HCT116 (cell line): Measurements from ENCODE around the gene PRDM11. TPM values are rescaled to one million over a fixed set of nuclear protein-coding genes. Genes with fewer than 3 reads are reported as not detected.

Experiments
- ATAC-seq: fragments of 200-7000 bp; cut with Tn5 transposase; 2 replicates; pipeline ENCODE4 v1.9.1; 2020; ENCODE audit warnings: mild to moderate bottlenecking, moderate library complexity
- BruUV-seq: library from RNA; stranded (reverse); fragments of 400-500 nt; replicated peaks from 2 replicates; lab custom pipeline; 2021; lab: Mats Ljungman, UMichigan
- CTCF ChIA-PET: fragments of 300-600 bp; sonication (Branson Sonifier 250); formaldehyde crosslinking; loops from one replicate; lab custom pipeline; 2021; ENCODE audit warnings: antibody characterized with exemption; lab: Charles Lee
- POLR2A ChIA-PET: fragments of 300-600, 350-600 bp; sonication (Branson Sonifier 250); formaldehyde crosslinking; loops from one replicate; lab custom pipeline; 2021; ENCODE audit warnings: antibody characterized with exemption; lab: Charles Lee
- RAD21 ChIA-PET, 2 experiments: fragments of 300-600 bp; sonication (Branson Sonifier 250); formaldehyde crosslinking; loops; one replicate each; lab custom pipeline; 2023; ENCODE audit warnings: low total read pairs in 2 of 2; ENCODE audit not compliant: uncharacterized antibody in 2 of 2, unreplicated experiment in 2 of 2, low non-redundant PET in 1 of 2; lab: Charles Lee
- DNase-seq: peaks from one replicate; pipeline ENCODE4 v3.0.0-alpha.2; 2010; ENCODE audit warnings: low read depth, low spot score
- H2AFZ ChIP-seq: fragments of 200-600 bp; shearing (Covaris generic), sonication (generic); 2 replicates; pipeline ENCODE4 v1.6.1; 2017; ENCODE audit warnings: low read depth, mixed run types, mixed read lengths, antibody characterized with exemption, low read length; ENCODE audit not compliant: poor library complexity, severe bottlenecking
- H3K27ac ChIP-seq: 2 replicates; pipeline ENCODE4 v1.5.1; 2012; ENCODE audit warnings: low read depth, low read length
- H3K27me3 ChIP-seq: fragments of 200-600 bp; sonication (generic); 2 replicates; pipeline ENCODE4 v1.6.1; 2016; ENCODE audit warnings: mixed run types, low read length, mixed read lengths; ENCODE audit not compliant: insufficient read depth
- H3K36me3 ChIP-seq, 2 experiments: fragments of 200-500 bp in 1 of 2; fragments of 200-600 bp in 1 of 2; sonication (Bioruptor generic) in 1 of 2; sonication (generic) in 1 of 2; 2 replicates each; pipeline versions ENCODE4 v1.5.1 to v1.6.1; 2014 to 2016; ENCODE audit warnings: low read length in 2 of 2, inconsistent platforms in 1 of 2, mixed read lengths in 1 of 2, mixed run types in 1 of 2; ENCODE audit not compliant: insufficient read depth in 2 of 2, control insufficient read depth in 1 of 2
- H3K4me1 ChIP-seq, 2 experiments: fragments of 200-600 bp in 1 of 2; sonication (generic) in 1 of 2; 2 replicates each; pipeline versions ENCODE4 v1.5.1 to v1.6.1; 2012 to 2017; ENCODE audit warnings: low read length in 2 of 2, inconsistent platforms in 1 of 2, mild to moderate bottlenecking in 1 of 2, mixed read lengths in 1 of 2, mixed run types in 1 of 2, moderate library complexity in 1 of 2; ENCODE audit not compliant: insufficient read depth in 2 of 2, control insufficient read depth in 1 of 2
- H3K4me2 ChIP-seq: fragments of 200-600 bp; sonication (generic); 2 replicates; pipeline ENCODE4 v1.6.1; 2017; ENCODE audit warnings: mixed run types, low read length, mixed read lengths
- H3K4me3 ChIP-seq, 2 experiments: fragments of 200-600 bp in 1 of 2; sonication (generic) in 1 of 2; replicated peaks in 1 of 2; 2 replicates each; pipeline ENCODE4 v1.5.1; 2011 to 2016; ENCODE audit warnings: low read length in 2 of 2, control low read depth in 1 of 2, low read depth in 1 of 2, mild to moderate bottlenecking in 1 of 2, mixed read lengths in 1 of 2, mixed run types in 1 of 2
- H3K79me2 ChIP-seq: fragments of 200-600 bp; sonication (generic); 2 replicates; pipeline ENCODE4 v1.6.1; 2017; ENCODE audit warnings: mild to moderate bottlenecking, mixed run types, low read length, moderate library complexity, mixed read lengths; ENCODE audit not compliant: insufficient read depth
- H3K9ac ChIP-seq: fragments of 200-600 bp; sonication (generic); 2 replicates; pipeline ENCODE4 v1.6.1; 2016; ENCODE audit warnings: low read length, mixed read lengths
- H3K9me2 ChIP-seq: fragments of 200-600 bp; sonication (generic), shearing (Covaris generic); 2 replicates; pipeline ENCODE4 v1.6.1; 2017; ENCODE audit warnings: mixed run types, mild to moderate bottlenecking, moderate library complexity; ENCODE audit not compliant: insufficient read depth
- H3K9me3 ChIP-seq, 2 experiments: fragments of 200-500 bp in 1 of 2; fragments of 200-600 bp in 1 of 2; sonication (Bioruptor generic) in 1 of 2; sonication (generic) in 1 of 2; 2 replicates each; pipeline ENCODE4 v1.6.1; 2014 to 2017; ENCODE audit warnings: low read length in 2 of 2, mixed read lengths in 2 of 2, inconsistent platforms in 1 of 2, low read depth in 1 of 2, mild to moderate bottlenecking in 1 of 2, mixed run types in 1 of 2, moderate library complexity in 1 of 2; ENCODE audit not compliant: control insufficient read depth in 1 of 2, insufficient read depth in 1 of 2
- H4K20me1 ChIP-seq: fragments of 200-600 bp; sonication (generic), shearing (Covaris generic); 2 replicates; pipeline ENCODE4 v1.6.1; 2017; ENCODE audit warnings: mixed run types, mild to moderate bottlenecking, moderate library complexity; ENCODE audit not compliant: insufficient read depth
- CEBPB ChIP-seq: IDR thresholded peaks from 2 replicates; pipeline ENCODE4 v1.6.1; 2012; ENCODE audit warnings: low read depth
- EGR1 ChIP-seq: IDR thresholded peaks from 2 replicates; pipeline ENCODE4 v1.6.1; 2012; ENCODE audit warnings: low read depth
- ELF1 ChIP-seq: IDR thresholded peaks from 2 replicates; pipeline ENCODE4 v1.6.1; 2012; ENCODE audit warnings: low read depth, borderline replicate concordance
- EZH2phosphoT487 ChIP-seq: fragments of 200-600 bp; IDR thresholded peaks from 2 replicates; pipeline ENCODE4 v1.6.1; 2018; ENCODE audit warnings: antibody characterized with exemption, borderline replicate concordance
- JUND ChIP-seq: IDR thresholded peaks from 2 replicates; pipeline ENCODE4 v1.6.1; 2012
- POLR2A ChIP-seq: IDR thresholded peaks from 2 replicates; pipeline ENCODE4 v1.7.0; 2011; ENCODE audit warnings: borderline replicate concordance; ENCODE audit not compliant: insufficient read depth, insufficient read length; ENCODE audit errors: extremely low read depth
- POLR2AphosphoS5 ChIP-seq: IDR thresholded peaks from 2 replicates; pipeline ENCODE4 v1.6.1; 2011; ENCODE audit warnings: mild to moderate bottlenecking, low read depth, low read length, moderate library complexity
- SIN3A ChIP-seq: IDR thresholded peaks from 2 replicates; pipeline ENCODE4 v1.6.1; 2012; ENCODE audit warnings: low read depth
- SP1 ChIP-seq: IDR thresholded peaks from 2 replicates; pipeline ENCODE4 v1.6.1; 2012; ENCODE audit warnings: low read depth
- TCF7L2 ChIP-seq: IDR thresholded peaks from 2 replicates; pipeline ENCODE4 v1.7.0; 2011; ENCODE audit warnings: borderline replicate concordance, inconsistent platforms; ENCODE audit not compliant: insufficient read depth, insufficient read length; ENCODE audit errors: extremely low read depth
- YY1 ChIP-seq: IDR thresholded peaks from 2 replicates; pipeline ENCODE4 v1.6.1; 2011; ENCODE audit warnings: low read length, low read depth, moderate library complexity, mild to moderate bottlenecking; ENCODE audit not compliant: insufficient replicate concordance; ENCODE audit errors: extremely low read depth
- ZFX ChIP-seq: fragments of 450-650 bp; IDR thresholded peaks from 2 replicates; pipeline ENCODE4 v1.6.1; 2017
- ZNF274 ChIP-seq: fragments of 200-500 bp; sonication (Bioruptor generic); IDR thresholded peaks from 2 replicates; pipeline ENCODE4 v1.6.1; 2014; ENCODE audit warnings: mild to moderate bottlenecking, low read depth, low read length, inconsistent platforms
- intact Hi-C: fragments of 100-400 bp; cut with micrococcal nuclease; formaldehyde crosslinking; loops from 2 replicates; pipeline ENCODE4 v1.10.0; 2022
- total RNA-seq: library from RNA; stranded (reverse); gene quantifications from one replicate; pipeline ENCODE4 v1.2.1, GENCODE V29; 2021; ENCODE audit not compliant: unreplicated experiment

PRDM11 gene
- total RNA-seq, 1 experiment from 2014 or later: 9.3 TPM

GRCh38 chr11:45156741-45157140, 10.3 kb downstream of the PRDM11 start:
- POLR2A ChIA-PET: no interaction called here
- no peaks in the 10 kb centered on the region for H4K20me1 ChIP-seq
- no peaks in the 10 kb centered on the region for H3K36me3 ChIP-seq
- DNase-seq (no peak), ATAC-seq (no peak)
- no peak overlapping the region for H3K4me2 ChIP-seq
- H3K27ac ChIP-seq: no peak overlapping the region
- H3K4me3 ChIP-seq: no peak overlapping the region
- no peaks in the 10 kb centered on the region for H3K27me3 ChIP-seq
- no peaks in the 10 kb centered on the region for H3K9me3 ChIP-seq
- H3K9me2 ChIP-seq: no peaks in the 10 kb centered on the region
- CTCF ChIA-PET: no interaction called here
- H3K4me1 ChIP-seq: no peaks in the 10 kb centered on the region
- RAD21 ChIA-PET: no interaction called here
- intact Hi-C loops: no loop called here
- H2AFZ ChIP-seq: no peak overlapping the region
- no TSS peak for BruUV-seq
- TF ChIP-seq POLR2A (no peak), EZH2phosphoT487 (no peak), ELF1 (no peak), TCF7L2 (no peak), POLR2AphosphoS5 (no peak), CEBPB (no peak), SIN3A (no peak), ZFX (no peak), EGR1 (no peak), ZNF274 (no peak), JUND (no peak), YY1 (no peak), SP1 (no peak)
- H3K9ac ChIP-seq: no peak overlapping the region
- H3K79me2 ChIP-seq: no peaks in the 10 kb centered on the region
